Activated naive CD8-positive, alpha-beta T cell treated with anti-CD3 and anti-CD28 coated beads, Interleukin-2, amount 50 U/mL, for 24 hours (primary cell): ENCODE data around the gene FATE1.

ENCODE experiments used
- ATAC-seq: fragments of 150-1000 bp; cut with Tn5 transposase; one replicate; pipeline ENCODE4 v1.10.0; 2021
- DNase-seq: peaks from one replicate; pipeline ENCODE4 v3.0.0; 2021
- H3K27ac Mint-ChIP-seq: one replicate; pipeline ENCODE4 v1.8.0; 2021; ENCODE audit warnings: mild to moderate bottlenecking, mixed read lengths
- H3K27me3 Mint-ChIP-seq: one replicate; pipeline ENCODE4 v1.8.0; 2021; ENCODE audit warnings: mixed read lengths
- H3K36me3 Mint-ChIP-seq: one replicate; pipeline ENCODE4 v1.8.0; 2021; ENCODE audit warnings: low read depth, mixed read lengths
- H3K4me1 Mint-ChIP-seq: one replicate; pipeline ENCODE4 v1.8.0; 2021; ENCODE audit warnings: mixed read lengths
- H3K4me3 Mint-ChIP-seq: one replicate; pipeline ENCODE4 v1.8.0; 2021; ENCODE audit warnings: mild to moderate bottlenecking, moderate library complexity, mixed read lengths
- H3K9me3 Mint-ChIP-seq: one replicate; pipeline ENCODE4 v1.8.0; 2021; ENCODE audit warnings: mixed read lengths

FATE1 gene

GRCh38 chrX:151722241-151722846 is 6.5 kb downstream of the FATE1 start:
- Mint-ChIP-seq H3K36me3 (no peaks in the 10 kb centered on the region), H3K4me3 (no peak overlapping the region), H3K27me3 (no peaks in the 10 kb centered on the region), H3K9me3 (no peaks in the 10 kb centered on the region), H3K4me1 (no peaks in the 10 kb centered on the region), H3K27ac (no peak overlapping the region)
- ATAC-seq (no peak), DNase-seq (peak; percentile 2)

GRCh38 chrX:151723156-151723760 is 7.4 kb downstream of the FATE1 start:
- Mint-ChIP-seq H3K27me3 (no peaks in the 10 kb centered on the region), H3K27ac (no peak overlapping the region), H3K9me3 (no peaks in the 10 kb centered on the region), H3K4me1 (no peaks in the 10 kb centered on the region), H3K36me3 (no peaks in the 10 kb centered on the region), H3K4me3 (no peak overlapping the region)
- DNase-seq: no peak
- ATAC-seq: no peak

- ATAC-seq (no peak), DNase-seq (no peak)
- Mint-ChIP-seq H3K36me3 (no peaks in the 10 kb centered on the region), H3K27ac (no peak overlapping the region), H3K27me3 (no peaks in the 10 kb centered on the region), H3K9me3 (no peaks in the 10 kb centered on the region), H3K4me1 (no peaks in the 10 kb centered on the region), H3K4me3 (no peak overlapping the region)
Measured at GRCh38 chrX:151724563-151725337, 8.9 kb downstream of the FATE1 start.

GRCh38 chrX:151725338-151725614 is 9.4 kb downstream of the FATE1 start:
- H3K27me3 Mint-ChIP-seq: no peaks in the 10 kb centered on the region
- no peak for DNase-seq
- no peaks in the 10 kb centered on the region for H3K36me3 Mint-ChIP-seq
- H3K4me1 Mint-ChIP-seq: no peaks in the 10 kb centered on the region
- no peak for ATAC-seq
- H3K9me3 Mint-ChIP-seq: no peaks in the 10 kb centered on the region
- no peak overlapping the region for H3K4me3 Mint-ChIP-seq
- H3K27ac Mint-ChIP-seq: no peak overlapping the region

GRCh38 chrX:151726751-151727150 is 10.9 kb downstream of the FATE1 start:
- H3K9me3 Mint-ChIP-seq: no peaks in the 10 kb centered on the region
- no peak overlapping the region for H3K4me3 Mint-ChIP-seq
- no peaks in the 10 kb centered on the region for H3K27me3 Mint-ChIP-seq
- DNase-seq (no peak), ATAC-seq (no peak)
- no peaks in the 10 kb centered on the region for H3K4me1 Mint-ChIP-seq
- no peak overlapping the region for H3K27ac Mint-ChIP-seq
- no peaks in the 10 kb centered on the region for H3K36me3 Mint-ChIP-seq

- H3K9me3 Mint-ChIP-seq: no peaks in the 10 kb centered on the region
- H3K27ac Mint-ChIP-seq: no peak overlapping the region
- no peaks in the 10 kb centered on the region for H3K4me1 Mint-ChIP-seq
- DNase-seq (no peak), ATAC-seq (no peak)
- H3K4me3 Mint-ChIP-seq: no peak overlapping the region
- no peaks in the 10 kb centered on the region for H3K27me3 Mint-ChIP-seq
- H3K36me3 Mint-ChIP-seq: no peaks in the 10 kb centered on the region
Measured at GRCh38 chrX:151727346-151727745, 11.5 kb downstream of the FATE1 start.

GRCh38 chrX:151729056-151729725 is 13.4 kb downstream of the FATE1 start:
- ATAC-seq (no peak), DNase-seq (no peak)
- H3K36me3 Mint-ChIP-seq: no peaks in the 10 kb centered on the region
- H3K27me3 Mint-ChIP-seq: no peaks in the 10 kb centered on the region
- no peaks in the 10 kb centered on the region for H3K4me1 Mint-ChIP-seq
- no peaks in the 10 kb centered on the region for H3K9me3 Mint-ChIP-seq
- no peak overlapping the region for H3K4me3 Mint-ChIP-seq
- no peak overlapping the region for H3K27ac Mint-ChIP-seq

GRCh38 chrX:151734446-151734845 is 18.6 kb downstream of the FATE1 start, which contains the start of gene CNGA2:
Gene CNGA2 (plus strand): TSS chrX:151734746. CDS start chrX:151738484, 3,738 bp downstream.
- H3K36me3 Mint-ChIP-seq: no peaks in the 10 kb centered on the region
- H3K4me1 Mint-ChIP-seq: no peaks in the 10 kb centered on the region
- peaks cover 3% of the 10 kb centered on the region for H3K27me3 Mint-ChIP-seq
- no peak within 1 kb of the TSS for H3K27ac Mint-ChIP-seq
- no peak for ATAC-seq
- no peak within 1 kb of the TSS for H3K4me3 Mint-ChIP-seq
- no peaks in the 10 kb centered on the region for H3K9me3 Mint-ChIP-seq
- no peak for DNase-seq

- DNase-seq: no peak
- H3K27me3 Mint-ChIP-seq: peaks cover 3% of the 10 kb centered on the region
- H3K4me1 Mint-ChIP-seq: no peaks in the 10 kb centered on the region
- H3K36me3 Mint-ChIP-seq: no peaks in the 10 kb centered on the region
- no peak overlapping the region for H3K4me3 Mint-ChIP-seq
- no peaks in the 10 kb centered on the region for H3K9me3 Mint-ChIP-seq
- ATAC-seq: no peak
- H3K27ac Mint-ChIP-seq: no peak overlapping the region
Measured at GRCh38 chrX:151735219-151735618, 19.4 kb downstream of the FATE1 start.

GRCh38 chrX:151736685-151737084 is 20.9 kb downstream of the FATE1 start:
- no peak overlapping the region for H3K27ac Mint-ChIP-seq
- H3K27me3 Mint-ChIP-seq: peaks cover 3% of the 10 kb centered on the region
- DNase-seq (no peak), ATAC-seq (no peak)
- H3K9me3 Mint-ChIP-seq: no peaks in the 10 kb centered on the region
- H3K4me3 Mint-ChIP-seq: no peak overlapping the region
- H3K36me3 Mint-ChIP-seq: no peaks in the 10 kb centered on the region
- no peaks in the 10 kb centered on the region for H3K4me1 Mint-ChIP-seq

GRCh38 chrX:151737494-151737893 is 21.7 kb downstream of the FATE1 start:
- no peaks in the 10 kb centered on the region for H3K36me3 Mint-ChIP-seq
- H3K4me1 Mint-ChIP-seq: no peaks in the 10 kb centered on the region
- DNase-seq (no peak), ATAC-seq (no peak)
- no peaks in the 10 kb centered on the region for H3K9me3 Mint-ChIP-seq
- no peak overlapping the region for H3K4me3 Mint-ChIP-seq
- no peak overlapping the region for H3K27ac Mint-ChIP-seq
- H3K27me3 Mint-ChIP-seq: peaks cover 3% of the 10 kb centered on the region

- Mint-ChIP-seq H3K27ac (no peak overlapping the region), H3K36me3 (no peaks in the 10 kb centered on the region), H3K4me1 (no peaks in the 10 kb centered on the region), H3K27me3 (peaks cover 3% of the 10 kb centered on the region), H3K4me3 (no peak overlapping the region), H3K9me3 (no peaks in the 10 kb centered on the region)
- ATAC-seq (no peak), DNase-seq (no peak)
Measured at GRCh38 chrX:151738751-151739150, 22.9 kb downstream of the FATE1 start.

GRCh38 chrX:151741606-151742005 is 25.8 kb downstream of the FATE1 start:
- Mint-ChIP-seq H3K27me3 (peaks cover 3% of the 10 kb centered on the region), H3K9me3 (no peaks in the 10 kb centered on the region), H3K27ac (no peak overlapping the region), H3K4me3 (no peak overlapping the region), H3K4me1 (no peaks in the 10 kb centered on the region), H3K36me3 (no peaks in the 10 kb centered on the region)
- DNase-seq (no peak), ATAC-seq (no peak)

- Mint-ChIP-seq H3K27ac (no peak overlapping the region), H3K4me1 (no peaks in the 10 kb centered on the region)
- ATAC-seq: no peak
Measured at GRCh38 chrX:151742311-151742710, 26.5 kb downstream of the FATE1 start.

More at GRCh38 chrX:151742311-151742710, 26.5 kb downstream of the FATE1 start:
- no peaks in the 10 kb centered on the region for H3K9me3 Mint-ChIP-seq
- no peaks in the 10 kb centered on the region for H3K36me3 Mint-ChIP-seq
- H3K27me3 Mint-ChIP-seq: peaks cover 2% of the 10 kb centered on the region
- no peak for DNase-seq
- no peak overlapping the region for H3K4me3 Mint-ChIP-seq
